ENCODE data around the gene CENPP.

- TF ChIP-seq, protein P1, sequence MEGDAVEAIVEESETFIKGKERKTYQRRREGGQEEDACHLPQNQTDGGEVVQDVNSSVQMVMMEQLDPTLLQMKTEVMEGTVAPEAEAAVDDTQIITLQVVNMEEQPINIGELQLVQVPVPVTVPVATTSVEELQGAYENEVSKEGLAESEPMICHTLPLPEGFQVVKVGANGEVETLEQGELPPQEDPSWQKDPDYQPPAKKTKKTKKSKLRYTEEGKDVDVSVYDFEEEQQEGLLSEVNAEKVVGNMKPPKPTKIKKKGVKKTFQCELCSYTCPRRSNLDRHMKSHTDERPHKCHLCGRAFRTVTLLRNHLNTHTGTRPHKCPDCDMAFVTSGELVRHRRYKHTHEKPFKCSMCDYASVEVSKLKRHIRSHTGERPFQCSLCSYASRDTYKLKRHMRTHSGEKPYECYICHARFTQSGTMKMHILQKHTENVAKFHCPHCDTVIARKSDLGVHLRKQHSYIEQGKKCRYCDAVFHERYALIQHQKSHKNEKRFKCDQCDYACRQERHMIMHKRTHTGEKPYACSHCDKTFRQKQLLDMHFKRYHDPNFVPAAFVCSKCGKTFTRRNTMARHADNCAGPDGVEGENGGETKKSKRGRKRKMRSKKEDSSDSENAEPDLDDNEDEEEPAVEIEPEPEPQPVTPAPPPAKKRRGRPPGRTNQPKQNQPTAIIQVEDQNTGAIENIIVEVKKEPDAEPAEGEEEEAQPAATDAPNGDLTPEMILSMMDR (conservative IDR thresholded peaks at IDR 0.05; ENCODE audit: low read depth, low read length): no peak
- TF ChIP-seq EZH2 (IDR thresholded peaks at IDR 0.05; ENCODE audit: low read length, unreplicated experiment): no peak
- no peak for TF ChIP-seq EZH2phosphoT487 (IDR thresholded peaks at IDR 0.05; ENCODE audit: borderline replicate concordance, low read length)
Observed at GRCh38 chr9:92341578-92341977, 15.8 kb downstream of the CENPP start.

Data from PC-3 (cell line).